Measurements from ENCODE around the gene ATP8B3.
A peak's percentile ranks its signal among the peaks of the same experiment; 100 is the strongest.

- peak in 2 of 6 experiments; percentile 25 to 37 for TF ChIP-seq CTCF (IDR thresholded peaks at IDR 0.05)
- no peak for TF ChIP-seq POLR2A (IDR thresholded peaks at IDR 0.05)
Observed at GRCh38 chr19:1774989-1775772, 36.9 kb downstream of the ATP8B3 start.
